SJCRH30 (cell line): ENCODE data around the gene KRTCAP2. TPM values are rescaled to one million over a fixed set of nuclear protein-coding genes. Genes with fewer than 3 reads are reported as not detected.
A peak's percentile ranks its signal among the peaks of the same experiment; 100 is the strongest.
"Not testable (repeated sequence)": the region's sequence is repeated elsewhere in the genome, so short reads cannot be mapped to it uniquely, and the experiment has no call there.

Experiments used
- DNase-seq, 2 experiments: peaks; one replicate each; pipeline ENCODE4 v3.0.0-alpha.2; 2015 to 2020
- H3K27ac ChIP-seq: fragments of 250-450 bp; sonication (Bioruptor Pico); 2 replicates; pipeline ENCODE4 v1.5.1; 2020; ENCODE audit warnings: mild to moderate bottlenecking, moderate library complexity
- H3K27me3 ChIP-seq: fragments of 250-450 bp; sonication (Bioruptor Pico); 2 replicates; pipeline ENCODE4 v1.5.1; 2020; ENCODE audit warnings: mild to moderate bottlenecking, moderate library complexity
- H3K36me3 ChIP-seq: fragments of 250-450 bp; sonication (Bioruptor Pico); 2 replicates; pipeline ENCODE4 v1.5.1; 2020; ENCODE audit warnings: mild to moderate bottlenecking, moderate library complexity
- H3K4me1 ChIP-seq: fragments of 250-450 bp; sonication (Bioruptor Pico); 2 replicates; pipeline ENCODE4 v1.5.1; 2020; ENCODE audit warnings: mild to moderate bottlenecking, moderate library complexity
- H3K4me3 ChIP-seq: fragments of 250-450 bp; sonication (Bioruptor Pico); 2 replicates; pipeline ENCODE4 v1.5.1; 2020; ENCODE audit warnings: mild to moderate bottlenecking, moderate library complexity
- H3K9me3 ChIP-seq: fragments of 250-450 bp; sonication (Bioruptor Pico); replicated peaks from 2 replicates; pipeline ENCODE4 v1.5.1; 2020; ENCODE audit warnings: mild to moderate bottlenecking, moderate library complexity
- total RNA-seq: library from RNA; depleted of rRNA; stranded (reverse); fragments of >200 nt; shearing (Covaris generic); gene quantifications from 2 replicates; pipeline ENCODE4 v1.2.3, GENCODE V29; 2014

The KRTCAP2 gene
- total RNA-seq, 1 experiment from 2014 or later, result 90.9 TPM

DNA sequence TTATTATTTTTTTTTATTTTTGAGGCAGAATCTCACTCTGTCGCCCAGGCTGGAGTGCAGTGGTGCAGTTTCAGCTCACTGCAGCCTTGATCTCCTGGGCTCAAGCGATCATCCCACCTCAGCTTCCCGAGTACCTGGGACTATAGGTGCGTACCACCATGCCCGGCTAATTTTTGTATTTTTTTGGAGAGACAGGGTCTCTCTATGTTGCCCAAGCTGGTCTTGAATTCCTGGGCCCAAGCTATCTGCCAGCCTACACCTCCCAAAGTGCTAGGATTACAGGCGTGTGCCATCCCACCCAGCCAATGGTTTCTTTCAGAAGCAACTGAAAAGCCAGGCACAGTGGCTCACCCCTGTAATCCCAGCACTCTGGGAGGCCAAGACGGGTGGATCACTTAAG, 2.3 kb downstream of the KRTCAP2 start:
- no peaks in the 10 kb centered on the region for H3K27me3 ChIP-seq
- H3K36me3 ChIP-seq, result no peaks in the 10 kb centered on the region
- H3K27ac ChIP-seq, result no peak overlapping the region
- no peaks in the 10 kb centered on the region for H3K9me3 ChIP-seq
- no peak for DNase-seq
- H3K4me1 ChIP-seq, result peaks cover 11% of the 10 kb centered on the region
- no peak overlapping the region for H3K4me3 ChIP-seq

GRCh38 chr1:155170101-155170785, 2.9 kb downstream of the KRTCAP2 start:
- H3K4me3 ChIP-seq, result no peak overlapping the region
- H3K9me3 ChIP-seq, result no peaks in the 10 kb centered on the region
- peaks cover 11% of the 10 kb centered on the region for H3K4me1 ChIP-seq
- no peak overlapping the region for H3K27ac ChIP-seq
- DNase-seq, result no peak
- H3K36me3 ChIP-seq, result no peaks in the 10 kb centered on the region
- H3K27me3 ChIP-seq, result no peaks in the 10 kb centered on the region

DNA sequence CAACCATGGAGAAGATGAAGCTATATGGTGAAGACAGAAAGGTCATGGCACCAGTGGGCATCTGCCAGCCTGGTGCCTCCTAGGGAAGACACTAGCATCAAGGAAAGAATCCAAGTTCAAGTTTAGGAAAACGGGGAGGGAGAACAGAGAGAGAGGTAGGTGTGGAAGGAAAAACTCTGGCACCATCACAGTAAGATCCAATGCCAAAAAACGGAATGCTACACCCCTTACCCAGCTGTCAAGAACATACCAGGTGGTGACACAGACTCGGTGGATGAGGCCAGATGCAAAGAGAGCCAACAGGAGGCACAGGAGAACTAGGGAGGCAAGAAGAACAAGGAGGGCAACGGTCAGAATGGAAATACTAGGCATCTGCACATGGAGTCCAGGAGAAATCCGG, 3.6 kb downstream of the KRTCAP2 start:
- no peaks in the 10 kb centered on the region for H3K36me3 ChIP-seq
- peaks cover 11% of the 10 kb centered on the region for H3K4me1 ChIP-seq
- no peak overlapping the region for H3K4me3 ChIP-seq
- H3K9me3 ChIP-seq, result no peaks in the 10 kb centered on the region
- H3K27me3 ChIP-seq, result no peaks in the 10 kb centered on the region
- no peak overlapping the region for H3K27ac ChIP-seq
- no peak for DNase-seq

- H3K27me3 ChIP-seq, result no peaks in the 10 kb centered on the region
- H3K4me1 ChIP-seq, result peaks cover 11% of the 10 kb centered on the region
- no peak overlapping the region for H3K27ac ChIP-seq
- DNase-seq, result no peak
- no peaks in the 10 kb centered on the region for H3K36me3 ChIP-seq
- H3K9me3 ChIP-seq, result no peaks in the 10 kb centered on the region
- H3K4me3 ChIP-seq, result no peak overlapping the region
Observed at GRCh38 chr1:155168456-155169210, 4.5 kb downstream of the KRTCAP2 start.

- H3K36me3 ChIP-seq, H3K4me1 ChIP-seq, DNase-seq, H3K9me3 ChIP-seq, H3K4me3 ChIP-seq, H3K27ac ChIP-seq, H3K27me3 ChIP-seq: not testable (repeated sequence)
Observed at GRCh38 chr1:155168105-155168445, 5.0 kb downstream of the KRTCAP2 start.

DNA sequence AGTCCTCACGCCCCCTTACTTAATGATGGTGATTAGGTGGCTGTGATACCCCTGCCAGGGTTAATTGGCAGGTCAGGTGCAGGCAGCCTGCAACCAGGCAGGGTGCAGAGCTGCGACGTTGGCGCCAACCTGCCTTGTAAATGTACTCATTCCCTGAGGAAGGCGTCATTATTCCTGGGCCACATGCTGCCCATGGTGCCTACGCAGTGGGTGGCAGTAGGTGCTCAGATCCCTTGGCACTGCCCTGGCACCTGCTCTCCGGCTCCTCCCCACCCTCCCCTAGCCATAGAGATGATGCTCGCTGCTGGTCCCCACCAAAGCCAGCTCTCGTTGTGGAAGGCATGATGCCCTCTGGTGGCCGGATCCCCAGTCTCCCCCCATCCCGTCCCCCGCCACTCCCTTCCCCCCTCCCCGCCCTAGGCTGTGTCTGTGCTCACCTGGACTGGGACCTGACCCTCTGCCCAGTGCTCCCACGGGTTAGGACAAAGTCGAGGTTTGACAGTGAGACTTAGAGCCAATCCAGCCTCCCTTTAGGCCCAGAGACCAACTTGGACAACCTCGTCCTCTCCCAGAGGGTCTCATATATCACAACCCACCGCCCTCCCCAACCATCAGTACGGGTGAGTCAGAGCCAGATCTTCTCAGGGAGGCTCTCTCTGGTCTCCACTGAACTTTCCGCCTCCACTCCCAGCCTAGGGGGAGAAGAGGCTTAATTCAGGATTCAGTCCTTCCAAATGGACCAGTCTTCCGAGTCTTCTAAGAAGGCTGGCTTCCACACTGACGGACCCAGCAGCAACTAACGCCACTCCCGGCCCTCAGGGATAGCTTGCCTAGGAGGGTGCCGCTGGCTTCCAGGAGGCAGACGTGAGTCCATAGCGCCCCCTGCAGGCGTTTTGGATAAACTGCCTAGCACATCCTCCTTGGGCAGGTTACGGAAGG, 5.7 kb downstream of the KRTCAP2 start:
- peaks cover 8% of the 10 kb centered on the region; the same call in 1 of the 2 replicates for H3K4me1 ChIP-seq
- DNase-seq, result peak; percentile 82 to 94
- H3K4me3 ChIP-seq, result peak overlapping the region; percentile 36
- no peaks in the 10 kb centered on the region for H3K27me3 ChIP-seq
- no peaks in the 10 kb centered on the region for H3K9me3 ChIP-seq
- H3K27ac ChIP-seq, result no peak overlapping the region
- no peaks in the 10 kb centered on the region for H3K36me3 ChIP-seq

DNA sequence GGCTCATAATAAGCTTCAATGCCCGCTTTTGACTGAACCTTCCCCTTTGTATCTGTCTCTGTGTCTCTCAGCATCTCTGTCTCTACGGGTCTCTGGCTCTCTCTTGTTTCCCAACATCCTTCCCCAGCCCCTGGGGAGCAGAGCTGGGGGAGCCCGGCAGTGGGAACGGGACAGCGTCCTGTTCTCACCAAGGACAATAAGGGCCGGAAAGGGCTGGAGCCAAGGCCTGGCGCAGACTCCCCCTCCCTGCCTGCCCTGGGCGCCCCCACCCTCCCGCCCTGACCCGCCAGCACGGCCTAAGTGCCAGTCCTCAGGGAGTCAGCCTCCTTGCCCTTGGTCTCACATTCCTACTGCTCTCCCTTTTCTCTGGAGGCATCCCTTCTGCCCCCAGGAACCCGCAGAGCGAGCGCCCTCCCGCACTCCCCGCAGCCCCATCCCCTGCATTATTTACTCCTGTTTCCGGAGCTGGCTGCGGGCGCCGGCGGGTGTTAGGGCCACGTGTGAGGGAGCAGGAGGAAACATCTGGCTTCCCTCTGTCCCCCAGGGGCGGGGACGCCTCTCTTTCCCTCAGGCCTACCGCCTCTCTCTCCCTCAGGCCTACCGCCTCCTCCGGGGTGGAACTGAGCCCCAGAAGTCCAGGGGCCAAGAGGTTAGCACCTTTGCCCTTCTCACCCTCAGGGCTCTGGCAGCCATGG, 6.5 kb downstream of the KRTCAP2 start:
- Histone ChIP-seq H3K4me1 (peaks cover 3% of the 10 kb centered on the region; the same call in 1 of the 2 replicates), H3K36me3 (no peaks in the 10 kb centered on the region), H3K27ac (no peak overlapping the region), H3K4me3 (peak overlapping the region; percentile 36), H3K9me3 (no peaks in the 10 kb centered on the region), H3K27me3 (no peaks in the 10 kb centered on the region)
- DNase-seq, result peak; percentile 36 to 59

- Histone ChIP-seq H3K4me3 (peak overlapping the region; percentile 17; the same call in 1 of the 2 replicates), H3K4me1 (peaks cover 3% of the 10 kb centered on the region; the same call in 1 of the 2 replicates), H3K27me3 (no peaks in the 10 kb centered on the region), H3K9me3 (no peaks in the 10 kb centered on the region), H3K27ac (no peak overlapping the region), H3K36me3 (no peaks in the 10 kb centered on the region)
- peak in 1 of 2 experiments; percentile 35 for DNase-seq
Observed at GRCh38 chr1:155166051-155166470, 7.0 kb downstream of the KRTCAP2 start.

DNA sequence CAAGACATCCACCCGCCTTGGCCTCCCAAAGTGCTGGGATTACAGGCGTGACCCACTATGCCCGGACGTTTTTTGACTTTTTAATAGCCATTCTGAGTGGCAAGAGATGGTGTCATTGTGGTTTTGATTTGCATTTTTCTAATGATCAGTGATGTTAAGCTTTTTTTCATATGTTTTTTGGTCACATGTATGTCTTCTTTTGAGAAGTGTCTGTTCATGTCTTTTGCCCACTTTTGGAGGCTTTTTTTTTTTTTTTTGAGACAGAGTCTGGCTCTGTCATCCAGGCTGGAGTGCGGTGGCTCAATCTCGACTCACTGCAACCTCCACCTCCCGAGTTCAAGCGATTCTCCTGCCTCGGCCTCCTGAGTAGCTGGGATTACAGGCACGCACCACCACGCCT, 8.5 kb downstream of the KRTCAP2 start:
- DNase-seq, H3K36me3 ChIP-seq, H3K9me3 ChIP-seq, H3K27me3 ChIP-seq, H3K4me3 ChIP-seq, H3K27ac ChIP-seq, H3K4me1 ChIP-seq: not testable (repeated sequence)

- H3K27me3 ChIP-seq, H3K36me3 ChIP-seq, H3K4me3 ChIP-seq, H3K4me1 ChIP-seq, H3K27ac ChIP-seq, H3K9me3 ChIP-seq, DNase-seq: not testable (repeated sequence)
Observed at GRCh38 chr1:155163785-155164184, 9.3 kb downstream of the KRTCAP2 start.

GRCh38 chr1:155162631-155163030, 10.5 kb downstream of the KRTCAP2 start:
- not testable (repeated sequence) for H3K27me3 ChIP-seq, H3K4me1 ChIP-seq, H3K9me3 ChIP-seq, DNase-seq, H3K36me3 ChIP-seq, H3K4me3 ChIP-seq, H3K27ac ChIP-seq

DNA sequence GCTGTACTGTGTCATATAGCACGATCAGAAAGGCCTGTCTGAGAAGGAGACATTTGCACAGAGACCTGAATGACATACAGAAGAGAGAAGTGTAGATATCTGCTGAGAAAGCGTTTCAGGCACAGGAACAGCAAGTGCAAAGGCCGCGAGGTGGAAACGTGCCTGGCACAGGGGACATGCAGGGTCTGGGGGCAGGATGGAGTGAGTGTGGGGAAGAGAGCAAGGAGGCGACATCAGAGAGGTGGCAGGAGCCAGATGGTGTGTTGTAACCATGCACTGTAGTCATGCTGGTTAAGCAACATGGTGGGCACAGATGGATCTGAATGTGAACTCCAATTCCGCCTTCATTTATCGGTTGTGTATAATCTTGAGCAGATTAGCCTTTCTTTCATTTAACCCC, 13.0 kb downstream of the KRTCAP2 start:
- no peaks in the 10 kb centered on the region for H3K36me3 ChIP-seq
- H3K4me3 ChIP-seq, result no peak overlapping the region
- DNase-seq, result no peak
- H3K9me3 ChIP-seq, result no peaks in the 10 kb centered on the region
- no peaks in the 10 kb centered on the region for H3K4me1 ChIP-seq
- H3K27ac ChIP-seq, result no peak overlapping the region
- H3K27me3 ChIP-seq, result no peaks in the 10 kb centered on the region

- Histone ChIP-seq H3K4me3 (no peak overlapping the region), H3K4me1 (no peaks in the 10 kb centered on the region), H3K36me3 (no peaks in the 10 kb centered on the region), H3K27ac (no peak overlapping the region), H3K9me3 (no peaks in the 10 kb centered on the region), H3K27me3 (no peaks in the 10 kb centered on the region)
- no peak for DNase-seq
Observed at GRCh38 chr1:155158991-155159390, 14.1 kb downstream of the KRTCAP2 start.

- not testable (repeated sequence) for H3K4me1 ChIP-seq, H3K27me3 ChIP-seq, H3K36me3 ChIP-seq, H3K9me3 ChIP-seq, H3K4me3 ChIP-seq, DNase-seq, H3K27ac ChIP-seq
Observed at GRCh38 chr1:155155996-155156643, 17.0 kb downstream of the KRTCAP2 start.
